K562 (cell line): ENCODE results near the gene TMEM151A. TPM values are rescaled to one million over a fixed set of nuclear protein-coding genes. Genes with fewer than 3 reads are reported as not detected.

Experiments
- CHD2 ChIP-seq: IDR thresholded peaks from 2 replicates; pipeline ENCODE4 v1.6.1; 2011; ENCODE audit warnings: low read depth, low read length
- CXXC5 ChIP-seq: fragments of 250-450 bp; sonication (Bioruptor Pico); IDR thresholded peaks from 2 replicates; pipeline ENCODE4 v1.8.0; 2022; ENCODE audit warnings: inconsistent platforms, mild to moderate bottlenecking, moderate library complexity
- DEAF1 ChIP-seq: fragments of 450-650 bp; formaldehyde crosslinking; IDR thresholded peaks from 2 replicates; pipeline ENCODE4 v1.4.0; 2020; ENCODE audit warnings: mild to moderate bottlenecking, moderate library complexity
- DNMT1 ChIP-seq: fragments of 450-650 bp; IDR thresholded peaks from 2 replicates; pipeline ENCODE4 v1.6.1; 2016; ENCODE audit warnings: antibody characterized with exemption, mild to moderate bottlenecking
- EP400 ChIP-seq: fragments of 450-650 bp; IDR thresholded peaks from 2 replicates; pipeline ENCODE4 v1.6.1; 2017; ENCODE audit warnings: antibody characterized with exemption, mild to moderate bottlenecking, moderate library complexity
- ETS2 ChIP-seq: IDR thresholded peaks from 2 replicates; pipeline ENCODE4 v1.6.1; 2016; ENCODE audit warnings: borderline replicate concordance, missing genetic modification characterization, mild to moderate bottlenecking, moderate library complexity, missing compliant biosample characterization; ENCODE audit not compliant: poor library complexity, severe bottlenecking
- FOXK2 ChIP-seq, 2 experiments: fragments of 450-650 bp; IDR thresholded peaks in 1 of 2; conservative IDR thresholded peaks in 1 of 2; 2 replicates each; pipeline ENCODE4 v1.6.1; 2016; ENCODE audit warnings: low read depth in 2 of 2, mild to moderate bottlenecking in 1 of 2
- FOXM1 ChIP-seq, 2 experiments: fragments of 450-650 bp in 1 of 2; sonication (generic) in 1 of 2; formaldehyde crosslinking in 1 of 2; IDR thresholded peaks; 2 replicates each; pipeline versions ENCODE4 v1.6.1 to v1.9.0; 2017 to 2022; ENCODE audit warnings: low read depth in 2 of 2, mild to moderate bottlenecking in 2 of 2, missing genetic modification reagents in 1 of 2, moderate library complexity in 1 of 2
- JUND ChIP-seq, 2 experiments: IDR thresholded peaks; 2 replicates in 1 of 2; 3 replicates in 1 of 2; pipeline ENCODE4 v1.6.1; 2011; ENCODE audit warnings: borderline replicate concordance in 2 of 2, low read depth in 2 of 2, low read length in 2 of 2, improper control_type of control experiment in 1 of 2, missing biosample characterization in 1 of 2, missing genetic modification characterization in 1 of 2, missing genetic modification reagents in 1 of 2
- LARP7 ChIP-seq: fragments of 450-650 bp; IDR thresholded peaks from 2 replicates; pipeline ENCODE4 v1.6.1; 2016
- MITF ChIP-seq: IDR thresholded peaks from 2 replicates; pipeline ENCODE4 v1.6.1; 2014; ENCODE audit warnings: antibody characterized with exemption
- MYC ChIP-seq, 2 experiments: fragments of 250-450 bp in 1 of 2; sonication (Bioruptor Pico) in 1 of 2; IDR thresholded peaks; 2 replicates each; pipeline versions ENCODE4 v1.5.1 to v1.6.1; 2012 to 2021; ENCODE audit warnings: low read depth in 2 of 2, borderline replicate concordance in 1 of 2, improper control_type of control experiment in 1 of 2, low read length in 1 of 2, mild to moderate bottlenecking in 1 of 2, moderate library complexity in 1 of 2
- NFIC ChIP-seq: fragments of 450-650 bp; IDR thresholded peaks from 2 replicates; pipeline ENCODE4 v1.6.1; 2017; ENCODE audit warnings: mild to moderate bottlenecking, inconsistent platforms
- NFYB ChIP-seq: IDR thresholded peaks from 2 replicates; pipeline ENCODE4 v1.6.1; 2011; ENCODE audit warnings: mild to moderate bottlenecking, moderate library complexity; ENCODE audit not compliant: insufficient read length; ENCODE audit errors: extremely low read depth
- PML ChIP-seq: IDR thresholded peaks from 2 replicates; pipeline ENCODE4 v1.6.1; 2012; ENCODE audit warnings: low read length, inconsistent platforms
- POLR2G ChIP-seq: fragments of 200-400 bp; formaldehyde crosslinking; IDR thresholded peaks from 2 replicates; pipeline ENCODE4 v1.6.1; 2017; ENCODE audit warnings: low read depth, mild to moderate bottlenecking, antibody characterized with exemption, low read length, moderate library complexity
- PTRF ChIP-seq: fragments of 450-650 bp; IDR thresholded peaks from 2 replicates; pipeline ENCODE4 v1.6.1; 2016; ENCODE audit warnings: mild to moderate bottlenecking, missing genetic modification characterization, missing compliant biosample characterization
- RFX1 ChIP-seq: fragments of 450-650 bp; IDR thresholded peaks from 2 replicates; pipeline ENCODE4 v1.6.1; 2016; ENCODE audit warnings: mild to moderate bottlenecking, moderate library complexity
- SIN3A ChIP-seq, 2 experiments: fragments of 150-350 bp in 1 of 2; IDR thresholded peaks; 2 replicates each; pipeline ENCODE4 v1.6.1; 2011 to 2016; ENCODE audit warnings: borderline replicate concordance in 2 of 2, low read depth in 2 of 2, low read length in 2 of 2, mild to moderate bottlenecking in 2 of 2, moderate library complexity in 2 of 2; ENCODE audit not compliant: control insufficient read depth in 1 of 2
- TBP ChIP-seq: optimal IDR thresholded peaks from 2 replicates; pipeline ENCODE3; 2011; ENCODE audit warnings: low read depth, low read length, improper control_type of control experiment
- polyA plus RNA-seq, 8 experiments: library from polyadenylated mRNA; depleted of rRNA in 4 of 8; stranded (reverse) in 5 of 8; unstranded in 3 of 8; fragments of >200 nt; fragmentation: Nextera tagmentation in 2 of 8; fragmentation: Illumina TruSeq in 1 of 8; extraction: Ambion mirVana in 2 of 8; extraction: Trizol in 1 of 8; gene quantifications; 2 replicates each; pipeline versions ENCODE4 v1.2.1 to v1.2.3, GENCODE V29; 2011 to 2014; ENCODE audit warnings: inconsistent platforms in 1 of 8, missing spikeins in 1 of 8
- total RNA-seq, 7 experiments: library from RNA; depleted of rRNA in 6 of 7; stranded (reverse); fragments of >200 nt in 6 of 7; fragmentation: Illumina TruSeq in 2 of 7; extraction: Trizol in 2 of 7; gene quantifications; 2 replicates each; pipeline versions ENCODE4 v1.2.1 to v1.2.3, GENCODE V29; 2011 to 2021; ENCODE audit warnings: low replicate concordance in 1 of 7

TMEM151A gene
- total and polyA plus RNA-seq, 9 of the 15 experiments (the other 6 are each of a cell fraction or from before 2014, with no cell fraction given) = not detected

- TF ChIP-seq JUND (IDR thresholded peaks at IDR 0.05; ENCODE audit: borderline replicate concordance, low read depth, low read length) = peak; percentile 78
- peak; percentile 33; the same call in 1 of the 3 replicates for TF ChIP-seq JUND (tag; IDR thresholded peaks at IDR 0.05; ENCODE audit: borderline replicate concordance, low read depth, low read length)
- TF ChIP-seq CXXC5 = peak; percentile 61
- peak; percentile 50; the same call in 1 of the 2 replicates for TF ChIP-seq PML
- peak; percentile 96 for TF ChIP-seq RFX1
- TF ChIP-seq SIN3A (IDR thresholded peaks at IDR 0.05; ENCODE audit: borderline replicate concordance in 2 of 2, control insufficient read depth in 1 of 2, low read depth in 2 of 2, low read length in 2 of 2) = peak; percentile 94 to 99
- peak; percentile 84 for TF ChIP-seq TBP
- 0 out of 2 replicates have a peak, but pooled peaks have one; percentile 34 for TF ChIP-seq MITF
- no peak for TF ChIP-seq LARP7
- no peak for TF ChIP-seq FOXM1 (IDR thresholded peaks at IDR 0.05; ENCODE audit: low read depth)
- peak; percentile 82; the same call in 1 of the 2 replicates for TF ChIP-seq FOXM1 (CRISPR knock-in tag; IDR thresholded peaks at IDR 0.05; ENCODE audit: low read depth)
- no peak for TF ChIP-seq PTRF
- TF ChIP-seq MYC (IDR thresholded peaks at IDR 0.05; ENCODE audit: low read depth, low read length) = peak; percentile 69; the same call in 1 of the 2 replicates
- TF ChIP-seq MYC (CRISPR knock-in tag; IDR thresholded peaks at IDR 0.05; ENCODE audit: borderline replicate concordance, low read depth) = no peak
- peak; percentile 39; the same call in 1 of the 2 replicates for TF ChIP-seq CHD2
- no peak for TF ChIP-seq ETS2 (tag)
- peak; percentile 96 for TF ChIP-seq POLR2G
- TF ChIP-seq NFYB = peak; percentile 19
- peak; percentile 70; the same call in 1 of the 2 replicates for TF ChIP-seq EP400
- no peak for TF ChIP-seq DEAF1
- TF ChIP-seq FOXK2 (conservative IDR thresholded peaks at IDR 0.05 in 1 of 2, IDR thresholded peaks at IDR 0.05 in 1 of 2; ENCODE audit: low read depth in 2 of 2) = peak; percentile 68 to 77; a peak in 3 of 4 replicates
- 0 out of 2 replicates have a peak, but pooled peaks have one; percentile 8 for TF ChIP-seq NFIC
- TF ChIP-seq DNMT1 = no peak
Observed at GRCh38 chr11:66344550-66345315, 53.0 kb downstream of the TMEM151A start, which contains the start of gene BRMS1 (continued).
